ENCODE results near the gene NUP153.
"Not testable (repeated sequence)": the region's sequence is repeated elsewhere in the genome, so short reads cannot be mapped to it uniquely, and the experiment has no call there.

Gene NUP153

GRCh38 chr6:17706580-17707370 lies at the start of gene NUP153:
NUP153 (minus strand) TSS chr6:17706925; CDS start chr6:17706387, 538 bp downstream.
- Histone ChIP-seq H3K9ac (ENCODE audit: low read length) (peak within 1 kb of the TSS; percentile 97), H3K36me3 (ENCODE audit: control insufficient read depth, insufficient read depth, low read length, severe bottlenecking) (no peaks in the 10 kb centered on the region), H3K4me1 (ENCODE audit: control insufficient read depth, insufficient read depth, low read length) (peaks cover 31% of the 10 kb centered on the region), H3K9me3 (ENCODE audit: control insufficient read depth, low read length) (no peaks in the 10 kb centered on the region), H3K4me3 (ENCODE audit: low read length) (peak within 1 kb of the TSS; percentile 94), H3K27me3 (replicated peaks; ENCODE audit: control insufficient read depth, insufficient read depth, low read length) (no peaks in the 10 kb centered on the region)
- DNase-seq (ENCODE audit: low read depth), result peak; percentile 99

GRCh38 chr6:17754254-17754653 lies 47.5 kb upstream of the NUP153 start:
- no peak overlapping the region for H3K4me3 ChIP-seq (ENCODE audit: low read length)
- no peak for DNase-seq (ENCODE audit: low read depth)

GRCh38 chr6:17745324-17745723 lies 38.6 kb upstream of the NUP153 start:
- DNase-seq (ENCODE audit: low read depth); H3K36me3 ChIP-seq (ENCODE audit: control insufficient read depth, insufficient read depth, low read length, severe bottlenecking); H3K4me1 ChIP-seq (ENCODE audit: control insufficient read depth, insufficient read depth, low read length); H3K9me3 ChIP-seq (ENCODE audit: control insufficient read depth, low read length); H3K27me3 ChIP-seq (replicated peaks; ENCODE audit: control insufficient read depth, insufficient read depth, low read length); H3K9ac ChIP-seq (ENCODE audit: low read length); H3K4me3 ChIP-seq (ENCODE audit: low read length): not testable (repeated sequence)

More at GRCh38 chr6:17754254-17754653, 47.5 kb upstream of the NUP153 start:
- Histone ChIP-seq H3K36me3 (ENCODE audit: control insufficient read depth, insufficient read depth, low read length, severe bottlenecking) (no peaks in the 10 kb centered on the region), H3K27me3 (replicated peaks; ENCODE audit: control insufficient read depth, insufficient read depth, low read length) (no peaks in the 10 kb centered on the region), H3K9ac (ENCODE audit: low read length) (no peak overlapping the region), H3K9me3 (ENCODE audit: control insufficient read depth, low read length) (no peaks in the 10 kb centered on the region), H3K4me1 (ENCODE audit: control insufficient read depth, insufficient read depth, low read length) (no peaks in the 10 kb centered on the region)

GRCh38 chr6:17744757-17745308 lies 38.1 kb upstream of the NUP153 start:
- not testable (repeated sequence) for DNase-seq (ENCODE audit: low read depth); H3K9ac ChIP-seq (ENCODE audit: low read length); H3K36me3 ChIP-seq (ENCODE audit: control insufficient read depth, insufficient read depth, low read length, severe bottlenecking); H3K4me3 ChIP-seq (ENCODE audit: low read length); H3K4me1 ChIP-seq (ENCODE audit: control insufficient read depth, insufficient read depth, low read length); H3K9me3 ChIP-seq (ENCODE audit: control insufficient read depth, low read length); H3K27me3 ChIP-seq (replicated peaks; ENCODE audit: control insufficient read depth, insufficient read depth, low read length)

GRCh38 chr6:17744019-17744756 lies 37.5 kb upstream of the NUP153 start:
- Histone ChIP-seq H3K36me3 (ENCODE audit: control insufficient read depth, insufficient read depth, low read length, severe bottlenecking) (no peaks in the 10 kb centered on the region), H3K4me1 (ENCODE audit: control insufficient read depth, insufficient read depth, low read length) (no peaks in the 10 kb centered on the region), H3K9me3 (ENCODE audit: control insufficient read depth, low read length) (no peaks in the 10 kb centered on the region), H3K27me3 (replicated peaks; ENCODE audit: control insufficient read depth, insufficient read depth, low read length) (no peaks in the 10 kb centered on the region), H3K4me3 (ENCODE audit: low read length) (no peak overlapping the region), H3K9ac (ENCODE audit: low read length) (no peak overlapping the region)
- DNase-seq (ENCODE audit: low read depth), result no peak

- Histone ChIP-seq H3K9ac (ENCODE audit: low read length) (no peak overlapping the region), H3K4me1 (ENCODE audit: control insufficient read depth, insufficient read depth, low read length) (no peaks in the 10 kb centered on the region), H3K27me3 (replicated peaks; ENCODE audit: control insufficient read depth, insufficient read depth, low read length) (no peaks in the 10 kb centered on the region), H3K36me3 (ENCODE audit: control insufficient read depth, insufficient read depth, low read length, severe bottlenecking) (no peaks in the 10 kb centered on the region), H3K4me3 (ENCODE audit: low read length) (no peak overlapping the region), H3K9me3 (ENCODE audit: control insufficient read depth, low read length) (peaks cover 22% of the 10 kb centered on the region)
- DNase-seq (ENCODE audit: low read depth), result no peak
Observed at GRCh38 chr6:17741507-17741906, 34.8 kb upstream of the NUP153 start.

- DNase-seq (ENCODE audit: low read depth), result no peak
- H3K9ac ChIP-seq (ENCODE audit: low read length), result no peak overlapping the region
- H3K27me3 ChIP-seq (replicated peaks; ENCODE audit: control insufficient read depth, insufficient read depth, low read length), result no peaks in the 10 kb centered on the region
- no peaks in the 10 kb centered on the region for H3K36me3 ChIP-seq (ENCODE audit: control insufficient read depth, insufficient read depth, low read length, severe bottlenecking)
- H3K9me3 ChIP-seq (ENCODE audit: control insufficient read depth, low read length), result peaks cover 23% of the 10 kb centered on the region
- no peak overlapping the region for H3K4me3 ChIP-seq (ENCODE audit: low read length)
- no peaks in the 10 kb centered on the region for H3K4me1 ChIP-seq (ENCODE audit: control insufficient read depth, insufficient read depth, low read length)
Observed at GRCh38 chr6:17740559-17741220, 34.0 kb upstream of the NUP153 start.

- Histone ChIP-seq H3K9ac (ENCODE audit: low read length) (no peak overlapping the region), H3K4me3 (ENCODE audit: low read length) (no peak overlapping the region), H3K36me3 (ENCODE audit: control insufficient read depth, insufficient read depth, low read length, severe bottlenecking) (no peaks in the 10 kb centered on the region), H3K9me3 (ENCODE audit: control insufficient read depth, low read length) (peaks cover 23% of the 10 kb centered on the region), H3K27me3 (replicated peaks; ENCODE audit: control insufficient read depth, insufficient read depth, low read length) (no peaks in the 10 kb centered on the region), H3K4me1 (ENCODE audit: control insufficient read depth, insufficient read depth, low read length) (no peaks in the 10 kb centered on the region)
- DNase-seq (ENCODE audit: low read depth), result no peak
Observed at GRCh38 chr6:17737704-17738252, 31.1 kb upstream of the NUP153 start.

GRCh38 chr6:17735311-17735710 lies 28.6 kb upstream of the NUP153 start:
- not testable (repeated sequence) for H3K27me3 ChIP-seq (replicated peaks; ENCODE audit: control insufficient read depth, insufficient read depth, low read length); DNase-seq (ENCODE audit: low read depth); H3K9ac ChIP-seq (ENCODE audit: low read length); H3K36me3 ChIP-seq (ENCODE audit: control insufficient read depth, insufficient read depth, low read length, severe bottlenecking); H3K4me3 ChIP-seq (ENCODE audit: low read length); H3K4me1 ChIP-seq (ENCODE audit: control insufficient read depth, insufficient read depth, low read length)
- peaks cover 23% of the 10 kb centered on the region for H3K9me3 ChIP-seq (ENCODE audit: control insufficient read depth, low read length)

- DNase-seq (ENCODE audit: low read depth), result no peak
- no peaks in the 10 kb centered on the region for H3K27me3 ChIP-seq (replicated peaks; ENCODE audit: control insufficient read depth, insufficient read depth, low read length)
- H3K9ac ChIP-seq (ENCODE audit: low read length), result no peak overlapping the region
- H3K4me1 ChIP-seq (ENCODE audit: control insufficient read depth, insufficient read depth, low read length), result peaks cover 2% of the 10 kb centered on the region
- H3K4me3 ChIP-seq (ENCODE audit: low read length), result no peak overlapping the region
- H3K36me3 ChIP-seq (ENCODE audit: control insufficient read depth, insufficient read depth, low read length, severe bottlenecking), result no peaks in the 10 kb centered on the region
- H3K9me3 ChIP-seq (ENCODE audit: control insufficient read depth, low read length), result no peaks in the 10 kb centered on the region
Observed at GRCh38 chr6:17730078-17730704, 23.5 kb upstream of the NUP153 start.
